GM12864 (cell line): ENCODE data around the gene GLYATL1B.
"Not testable (repeated sequence)": the region's sequence is repeated elsewhere in the genome, so short reads cannot be mapped to it uniquely, and the experiment has no call there.

Source experiments
- DNase-seq: peaks from one replicate; pipeline ENCODE4 v3.0.0-alpha.2; 2011; ENCODE audit warnings: low read depth
- H3K4me3 ChIP-seq: 2 replicates; pipeline ENCODE4 v1.5.1; 2011; ENCODE audit warnings: mild to moderate bottlenecking, low read depth, low read length, control low read depth
- TF ChIP-seq, protein P1 (sequence below): IDR thresholded peaks from 2 replicates; pipeline ENCODE4 v1.5.1; 2011; ENCODE audit warnings: low read depth, mild to moderate bottlenecking, moderate library complexity, low read length, control low read depth, inconsistent platforms; ENCODE audit errors: missing control alignments

The GLYATL1B gene

DNA sequence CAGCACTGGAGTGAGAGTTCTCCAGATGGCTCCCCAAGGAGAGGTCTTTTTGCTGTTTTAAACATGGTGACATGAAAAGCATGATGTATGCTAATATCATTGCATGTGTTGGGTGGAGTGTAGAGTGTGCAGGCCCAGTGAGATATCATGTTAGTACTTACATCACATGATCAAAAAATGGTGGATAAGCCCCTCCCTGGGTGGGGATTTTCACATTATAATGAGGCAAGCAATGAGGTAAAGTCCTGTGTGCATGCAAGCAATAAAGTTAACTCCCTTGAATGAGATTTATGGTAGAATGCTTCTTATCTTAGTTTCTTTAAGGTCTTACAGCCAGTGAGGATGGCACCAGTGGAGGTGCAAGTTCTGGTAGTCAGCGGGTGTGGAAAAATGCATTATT, 29.4 kb downstream of the GLYATL1B start:
- H3K4me3 ChIP-seq = no peak overlapping the region
- TF ChIP-seq, protein P1, sequence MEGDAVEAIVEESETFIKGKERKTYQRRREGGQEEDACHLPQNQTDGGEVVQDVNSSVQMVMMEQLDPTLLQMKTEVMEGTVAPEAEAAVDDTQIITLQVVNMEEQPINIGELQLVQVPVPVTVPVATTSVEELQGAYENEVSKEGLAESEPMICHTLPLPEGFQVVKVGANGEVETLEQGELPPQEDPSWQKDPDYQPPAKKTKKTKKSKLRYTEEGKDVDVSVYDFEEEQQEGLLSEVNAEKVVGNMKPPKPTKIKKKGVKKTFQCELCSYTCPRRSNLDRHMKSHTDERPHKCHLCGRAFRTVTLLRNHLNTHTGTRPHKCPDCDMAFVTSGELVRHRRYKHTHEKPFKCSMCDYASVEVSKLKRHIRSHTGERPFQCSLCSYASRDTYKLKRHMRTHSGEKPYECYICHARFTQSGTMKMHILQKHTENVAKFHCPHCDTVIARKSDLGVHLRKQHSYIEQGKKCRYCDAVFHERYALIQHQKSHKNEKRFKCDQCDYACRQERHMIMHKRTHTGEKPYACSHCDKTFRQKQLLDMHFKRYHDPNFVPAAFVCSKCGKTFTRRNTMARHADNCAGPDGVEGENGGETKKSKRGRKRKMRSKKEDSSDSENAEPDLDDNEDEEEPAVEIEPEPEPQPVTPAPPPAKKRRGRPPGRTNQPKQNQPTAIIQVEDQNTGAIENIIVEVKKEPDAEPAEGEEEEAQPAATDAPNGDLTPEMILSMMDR = no peak
- no peak for DNase-seq

DNA sequence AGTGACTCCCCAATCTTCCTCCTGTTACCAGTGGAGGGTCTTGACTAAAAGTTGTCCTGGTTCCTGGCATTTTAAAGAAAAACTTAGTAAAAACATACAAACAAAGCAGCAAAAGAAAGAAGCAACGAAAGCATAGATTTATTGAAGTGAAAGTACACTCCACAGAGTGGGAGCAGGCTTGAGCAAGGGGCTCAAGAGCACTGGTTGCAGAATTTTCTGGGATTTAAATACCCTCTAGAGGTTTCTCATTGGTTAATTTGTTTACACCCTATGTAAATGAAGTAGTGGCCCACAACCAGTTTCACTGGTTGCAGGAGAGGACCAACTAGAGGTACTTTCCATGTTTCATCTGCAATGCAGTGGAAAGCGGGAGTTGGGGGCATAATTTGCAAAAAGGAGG, 31.7 kb downstream of the GLYATL1B start:
- no peak for DNase-seq
- TF ChIP-seq, protein P1 = no peak
- H3K4me3 ChIP-seq = no peak overlapping the region

DNA sequence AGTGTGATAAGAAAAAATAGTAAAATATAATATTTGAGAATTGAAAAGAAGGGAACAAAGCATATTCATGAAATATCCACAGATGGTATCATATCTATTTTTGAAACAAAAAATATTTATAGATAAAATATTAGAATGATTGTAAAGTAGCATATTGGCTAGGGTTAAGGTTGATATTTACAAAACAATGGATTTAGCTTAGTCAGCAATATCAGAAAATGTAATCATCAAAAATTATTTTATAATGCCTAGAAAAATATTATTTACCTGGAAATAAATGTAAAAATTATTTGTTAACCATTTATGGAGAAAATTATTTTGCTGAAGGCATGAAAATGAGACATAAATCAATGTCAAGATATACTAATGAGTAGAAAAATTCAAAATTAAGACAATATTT, 33.7 kb downstream of the GLYATL1B start:
- DNase-seq = no peak
- TF ChIP-seq, protein P1 = no peak

GRCh38 chr11:59135648-59136461, 49.7 kb downstream of the GLYATL1B start:
- DNase-seq = peak; percentile 49
- H3K4me3 ChIP-seq = no peak overlapping the region
- TF ChIP-seq, protein P1 = peak; percentile 99

More for the DNA sequence above, 33.7 kb downstream of the GLYATL1B start:
- no peak overlapping the region for H3K4me3 ChIP-seq

GRCh38 chr11:59136551-59136950, 50.4 kb downstream of the GLYATL1B start:
- DNase-seq, H3K4me3 ChIP-seq: not testable (repeated sequence)

DNA sequence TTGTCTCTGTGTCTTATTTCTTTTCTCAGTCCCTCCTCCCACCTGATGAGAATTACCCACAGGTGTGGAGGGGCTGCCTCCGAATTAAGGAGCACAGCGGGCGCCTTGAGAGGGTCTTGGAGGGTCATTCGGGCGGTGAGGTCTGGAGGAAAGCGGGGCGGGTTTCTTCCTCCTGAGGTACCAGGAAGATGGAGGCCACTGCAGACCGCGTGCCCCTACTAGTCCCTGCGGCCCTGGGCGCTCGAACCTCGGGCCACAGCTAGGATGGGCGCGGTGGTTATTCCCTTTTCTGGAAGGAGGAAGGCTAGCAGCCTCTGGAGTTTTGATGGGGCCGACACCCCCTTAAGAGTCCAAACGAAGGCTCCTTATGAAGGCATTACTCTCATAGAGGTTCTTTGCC, 51.1 kb downstream of the GLYATL1B start:
- H3K4me3 ChIP-seq = no peak overlapping the region
- TF ChIP-seq, protein P1 = no peak
- DNase-seq = no peak

DNA sequence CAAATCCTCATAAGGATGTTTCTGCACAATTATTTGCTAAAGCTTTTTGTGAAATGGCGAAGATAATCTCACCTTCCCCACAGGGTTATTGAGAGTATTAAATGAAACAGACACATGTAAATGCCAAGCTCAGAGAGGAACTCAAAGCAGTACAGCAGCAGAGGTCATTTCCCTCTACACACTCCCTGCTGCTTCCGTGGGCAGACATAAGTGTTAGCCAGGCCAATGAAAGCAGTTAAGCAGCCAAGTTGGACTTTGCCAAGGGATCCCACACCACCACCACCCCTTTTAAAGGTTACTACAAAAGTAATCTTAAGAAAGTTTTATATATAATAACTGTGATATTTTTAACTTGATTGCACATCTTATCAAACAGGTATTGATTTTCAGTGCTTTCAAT, 52.5 kb downstream of the GLYATL1B start:
- DNase-seq = no peak
- no peak overlapping the region for H3K4me3 ChIP-seq
- TF ChIP-seq, protein P1 = no peak
